Measurements from ENCODE around the gene TTC7B.

GRCh38 chr14:90781344-90781761 lies 34.9 kb downstream of the TTC7B start:
- TF ChIP-seq CTCF (IDR thresholded peaks at IDR 0.05; ENCODE audit: poor library complexity, severe bottlenecking) (no peak), EZH2 (IDR thresholded peaks at IDR 0.05; ENCODE audit: borderline replicate concordance, insufficient read depth, low read length, poor library complexity, severe bottlenecking) (no peak), EP300 (conservative IDR thresholded peaks at IDR 0.05; ENCODE audit: poor library complexity, severe bottlenecking) (no peak), POLR2AphosphoS5 (IDR thresholded peaks at IDR 0.05) (no peak), RAD21 (conservative IDR thresholded peaks at IDR 0.05) (no peak), REST (IDR thresholded peaks at IDR 0.05; ENCODE audit: borderline replicate concordance) (no peak), TAF1 (IDR thresholded peaks at IDR 0.05; ENCODE audit: low read depth) (no peak)
